Prostate gland (tissue), 2 donors: ENCODE data around the gene NEURL1.

Source experiments
- POLR2A ChIP-seq: fragments of 450-650 bp; IDR thresholded peaks from one replicate; pipeline ENCODE4 v1.6.1; 2016; ENCODE audit warnings: antibody characterized with exemption, mild to moderate bottlenecking
- POLR2AphosphoS5 ChIP-seq: sonication (generic); formaldehyde crosslinking; IDR thresholded peaks from one replicate; pipeline ENCODE4 v1.6.1; 2017; ENCODE audit warnings: antibody characterized with exemption
- TF ChIP-seq, protein P1 (sequence below), 4 experiments: fragments of 200-600 bp in 2 of 4; fragments of 450-650 bp in 2 of 4; sonication (generic) in 2 of 4; IDR thresholded peaks; 1 replicate in 3 of 4; 2 replicates in 1 of 4; pipeline ENCODE4 v1.5.1; 2016 to 2019; ENCODE audit warnings: antibody characterized with exemption in 4 of 4, mild to moderate bottlenecking in 2 of 4, moderate library complexity in 2 of 4

DNA sequence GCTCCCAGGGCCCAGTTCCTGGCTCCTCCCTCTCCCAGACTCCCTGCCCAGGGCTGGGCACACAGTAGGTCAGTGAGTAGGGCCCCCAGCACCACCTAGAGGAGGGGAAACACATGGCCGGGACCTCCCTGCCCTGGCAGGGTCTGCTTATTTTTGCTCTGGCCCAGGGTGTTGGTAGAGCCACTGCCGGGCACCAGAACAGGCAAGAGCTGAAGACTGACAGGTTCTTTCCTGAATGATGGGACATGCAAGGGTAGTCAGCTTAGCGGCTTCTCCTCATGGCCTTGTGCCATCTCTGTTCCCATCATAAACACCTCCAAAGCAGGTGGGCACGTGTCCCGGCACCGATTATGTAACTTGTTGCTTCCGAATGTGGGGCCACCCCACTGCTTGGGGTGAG is 86.5 kb downstream of the NEURL1 start:
- TF ChIP-seq, protein P1, sequence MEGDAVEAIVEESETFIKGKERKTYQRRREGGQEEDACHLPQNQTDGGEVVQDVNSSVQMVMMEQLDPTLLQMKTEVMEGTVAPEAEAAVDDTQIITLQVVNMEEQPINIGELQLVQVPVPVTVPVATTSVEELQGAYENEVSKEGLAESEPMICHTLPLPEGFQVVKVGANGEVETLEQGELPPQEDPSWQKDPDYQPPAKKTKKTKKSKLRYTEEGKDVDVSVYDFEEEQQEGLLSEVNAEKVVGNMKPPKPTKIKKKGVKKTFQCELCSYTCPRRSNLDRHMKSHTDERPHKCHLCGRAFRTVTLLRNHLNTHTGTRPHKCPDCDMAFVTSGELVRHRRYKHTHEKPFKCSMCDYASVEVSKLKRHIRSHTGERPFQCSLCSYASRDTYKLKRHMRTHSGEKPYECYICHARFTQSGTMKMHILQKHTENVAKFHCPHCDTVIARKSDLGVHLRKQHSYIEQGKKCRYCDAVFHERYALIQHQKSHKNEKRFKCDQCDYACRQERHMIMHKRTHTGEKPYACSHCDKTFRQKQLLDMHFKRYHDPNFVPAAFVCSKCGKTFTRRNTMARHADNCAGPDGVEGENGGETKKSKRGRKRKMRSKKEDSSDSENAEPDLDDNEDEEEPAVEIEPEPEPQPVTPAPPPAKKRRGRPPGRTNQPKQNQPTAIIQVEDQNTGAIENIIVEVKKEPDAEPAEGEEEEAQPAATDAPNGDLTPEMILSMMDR (IDR thresholded peaks at IDR 0.05), result no peak
- TF ChIP-seq POLR2AphosphoS5 (no peak), POLR2A (no peak)
